HepG2 (cell line): ENCODE results near the gene USE1.
"Not testable (repeated sequence)": the region's sequence is repeated elsewhere in the genome, so short reads cannot be mapped to it uniquely, and the experiment has no call there.

Experiments used
- ATF4 ChIP-seq, 2 experiments: fragments of 450-650 bp in 1 of 2; sonication (generic) in 1 of 2; formaldehyde crosslinking; IDR thresholded peaks; 2 replicates each; pipeline versions ENCODE4 v1.5.0 to v1.8.0; 2020 to 2022; ENCODE audit warnings: mild to moderate bottlenecking in 1 of 2, missing genetic modification reagents in 1 of 2
- BRD4 ChIP-seq: sonication (generic); formaldehyde crosslinking; IDR thresholded peaks from 2 replicates; pipeline ENCODE4 v1.4.0; 2020; ENCODE audit warnings: missing genetic modification reagents
- CTCF ChIP-seq: sonication (generic); formaldehyde crosslinking; IDR thresholded peaks from 2 replicates; pipeline ENCODE4 v1.5.0; 2020; ENCODE audit warnings: mild to moderate bottlenecking, missing genetic modification reagents, moderate library complexity
- EZH2 ChIP-seq: conservative IDR thresholded peaks from 2 replicates; pipeline ENCODE4 v1.6.1; 2012; ENCODE audit warnings: mild to moderate bottlenecking, low read depth, low read length, moderate library complexity
- GABPB1 ChIP-seq: IDR thresholded peaks from 2 replicates; pipeline ENCODE4 v1.6.1; 2016; ENCODE audit warnings: mild to moderate bottlenecking, missing genetic modification reagents, moderate library complexity, missing compliant biosample characterization
- KLF16 ChIP-seq, 2 experiments: sonication (generic) in 1 of 2; formaldehyde crosslinking in 1 of 2; IDR thresholded peaks; 2 replicates each; pipeline versions ENCODE4 v1.6.1 to v1.8.0; 2016 to 2023; ENCODE audit warnings: missing genetic modification reagents in 2 of 2, missing compliant biosample characterization in 1 of 2
- MYNN ChIP-seq: sonication (generic); formaldehyde crosslinking; IDR thresholded peaks from 2 replicates; pipeline ENCODE4 v1.4.0; 2020; ENCODE audit warnings: mild to moderate bottlenecking, low read depth, missing genetic modification reagents
- NR2C2 ChIP-seq: sonication (generic); formaldehyde crosslinking; IDR thresholded peaks from 2 replicates; pipeline ENCODE4 v1.4.0; 2020; ENCODE audit warnings: missing genetic modification reagents, mild to moderate bottlenecking, moderate library complexity, borderline replicate concordance
- ZBTB7A ChIP-seq: sonication (generic); formaldehyde crosslinking; IDR thresholded peaks from 2 replicates; pipeline ENCODE4 v1.8.0; 2022; ENCODE audit warnings: mild to moderate bottlenecking, missing genetic modification reagents
- ZNF891 ChIP-seq: sonication (generic); formaldehyde crosslinking; IDR thresholded peaks from 2 replicates; pipeline ENCODE4 v1.5.0; 2020; ENCODE audit warnings: mild to moderate bottlenecking, missing genetic modification reagents

GRCh38 chr19:17191736-17192135, 23.4 kb upstream of the USE1 start:
- TF ChIP-seq ZBTB7A (CRISPR knock-in tag); MYNN (CRISPR knock-in tag); EZH2; NR2C2 (CRISPR knock-in tag); BRD4 (CRISPR knock-in tag); ZNF891; CTCF (CRISPR knock-in tag); ATF4 (CRISPR knock-in tag; IDR thresholded peaks at IDR 0.05); GABPB1 (CRISPR knock-in tag); KLF16 (CRISPR knock-in tag; IDR thresholded peaks at IDR 0.05): not testable (repeated sequence)
